Renal cortex interstitium (tissue), 15 donors: ENCODE measurements around the gene ANKRD34B. TPM values are rescaled to one million over a fixed set of nuclear protein-coding genes. Genes with fewer than 3 reads are reported as not detected.
"Not testable (repeated sequence)": the region's sequence is repeated elsewhere in the genome, so short reads cannot be mapped to it uniquely, and the experiment has no call there.

Experiments used
- DNase-seq, 11 donors: peaks; one replicate each; pipeline ENCODE4 v3.0.0-alpha.2; 2013; ENCODE audit warnings: low read depth in 9 of 11, low spot score in 4 of 11; ENCODE audit errors: extremely low read depth in 1 of 11
- long read RNA-seq, 16 experiments: transcript quantifications; one replicate each; lab custom pipeline, GENCODE V29; 2026
- polyA plus RNA-seq, 3 donors: library from polyadenylated mRNA; unstranded; fragments of 120-200 nt; gene quantifications; one replicate each; pipeline ENCODE4 v1.2.1, GENCODE V29; 2013; ENCODE audit not compliant: insufficient read length in 3 of 3

Gene ANKRD34B
- polyA plus RNA-seq: 1 to 10 TPM in 1 of 3 donors, under 1 TPM in 2; 0.26 to 1.2 (median 0.30) TPM
- long read RNA-seq, donor 1: 0 reads
- long read RNA-seq, donor 2: 0 reads
- long read RNA-seq, donor 3: 0 reads
- long read RNA-seq, donor 4: 0 reads
- long read RNA-seq, donor 5: 0 reads
- long read RNA-seq, donor 6: 0 reads
- long read RNA-seq, donor 7: 0 reads
- long read RNA-seq, donor 8: 0 reads
- long read RNA-seq, donor 9: 0 reads
- long read RNA-seq, donor 10: 0 reads
- long read RNA-seq, donor 11: 0 reads
- long read RNA-seq, donor 12: 0 reads
- long read RNA-seq, donor 13: 0 reads
- long read RNA-seq, donor 14: 0 reads
- long read RNA-seq, donor 15: 0 reads
- long read RNA-seq, donor 16: 0 reads

GRCh38 chr5:80569961-80570786 lies at the start of gene ANKRD34B:
ANKRD34B (minus strand) TSS chr5:80570280; CDS start chr5:80560019, 10,261 bp downstream.
- peak in 2 of 11 donors; percentile 19 to 24 for DNase-seq

DNA sequence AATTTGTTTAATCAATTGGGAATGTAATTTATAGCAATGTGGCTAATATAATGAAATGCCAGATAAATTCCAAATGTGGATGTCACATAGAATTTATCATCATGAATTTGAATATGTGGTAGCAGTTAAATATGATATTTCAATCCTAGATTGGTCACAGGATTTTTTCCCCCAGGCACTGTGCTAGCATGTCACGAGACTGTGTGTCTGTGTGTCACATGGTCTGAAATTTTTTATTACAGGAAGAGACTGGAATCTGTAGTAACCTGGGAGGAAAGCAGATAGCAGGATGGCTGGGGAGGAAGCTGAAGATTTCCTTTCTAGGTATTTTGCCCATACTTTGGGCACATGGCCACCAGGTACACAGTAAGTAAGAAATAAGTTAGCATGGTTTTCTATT lies 49.0 kb upstream of the ANKRD34B start:
- DNase-seq: no peak

- DNase-seq: no peak
Measured at GRCh38 chr5:80618438-80618837, 48.4 kb upstream of the ANKRD34B start.

GRCh38 chr5:80615266-80615914 lies 45.3 kb upstream of the ANKRD34B start:
- DNase-seq: no peak

DNA sequence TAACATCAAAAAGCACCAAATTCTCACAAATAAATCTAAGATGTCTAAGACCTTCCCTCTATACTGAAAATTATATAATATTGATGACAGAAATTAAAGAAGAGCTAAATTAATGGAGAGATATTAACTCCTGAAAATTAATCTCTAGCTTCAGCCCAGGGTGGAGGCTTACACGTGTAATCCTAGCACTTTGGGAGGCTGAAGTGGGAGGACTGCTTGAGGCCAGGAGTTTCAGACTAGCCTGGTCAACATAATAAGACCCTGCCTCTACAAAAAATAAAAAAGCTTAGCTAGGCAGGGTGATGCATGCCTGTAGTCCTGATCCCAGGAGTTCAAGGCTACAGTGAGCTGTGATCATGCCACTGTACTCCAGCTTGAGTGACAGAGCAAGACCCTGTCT lies 39.6 kb upstream of the ANKRD34B start:
- no peak for DNase-seq

DNA sequence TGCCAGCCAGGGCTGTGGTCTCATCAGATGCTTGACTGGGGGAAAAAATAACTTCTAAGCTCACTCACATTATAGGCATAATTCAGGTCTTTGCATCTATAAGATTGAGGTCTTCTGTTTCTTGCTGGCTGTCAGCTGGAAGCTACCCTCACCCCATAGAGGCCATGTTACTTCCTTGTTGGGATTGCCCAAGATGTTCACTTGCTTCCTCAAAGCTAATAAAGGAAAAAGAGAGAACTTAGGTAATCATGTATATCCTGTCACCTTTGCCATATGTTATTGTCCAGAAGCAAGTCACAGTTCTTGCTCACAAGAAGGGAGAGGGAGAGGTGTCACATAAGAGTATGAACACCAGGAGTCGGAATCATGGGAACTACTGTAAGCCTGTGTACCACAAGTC lies 38.7 kb upstream of the ANKRD34B start:
- no peak for DNase-seq

DNA sequence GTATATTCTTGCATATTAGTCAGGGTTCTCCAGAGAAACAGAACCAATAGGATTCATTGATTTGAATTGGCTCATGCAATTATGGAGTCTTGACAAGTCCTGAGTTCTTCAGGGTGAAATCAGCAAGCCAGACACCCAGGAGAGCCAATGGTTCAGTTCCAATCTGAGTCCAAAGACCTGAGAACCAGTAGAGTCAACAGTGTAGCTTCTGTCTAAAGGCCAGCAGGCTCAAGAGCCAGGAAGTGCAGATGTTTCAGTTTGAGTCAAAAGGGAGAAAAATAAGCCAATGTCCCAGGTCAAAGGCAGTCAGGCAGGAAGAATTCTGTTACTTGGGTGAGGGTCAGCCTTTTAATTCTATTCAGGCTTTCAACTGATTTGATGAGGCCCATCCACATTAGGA lies 37.8 kb upstream of the ANKRD34B start:
- DNase-seq: no peak

- DNase-seq: no peak
Measured at GRCh38 chr5:80607343-80607742, 37.3 kb upstream of the ANKRD34B start.

DNA sequence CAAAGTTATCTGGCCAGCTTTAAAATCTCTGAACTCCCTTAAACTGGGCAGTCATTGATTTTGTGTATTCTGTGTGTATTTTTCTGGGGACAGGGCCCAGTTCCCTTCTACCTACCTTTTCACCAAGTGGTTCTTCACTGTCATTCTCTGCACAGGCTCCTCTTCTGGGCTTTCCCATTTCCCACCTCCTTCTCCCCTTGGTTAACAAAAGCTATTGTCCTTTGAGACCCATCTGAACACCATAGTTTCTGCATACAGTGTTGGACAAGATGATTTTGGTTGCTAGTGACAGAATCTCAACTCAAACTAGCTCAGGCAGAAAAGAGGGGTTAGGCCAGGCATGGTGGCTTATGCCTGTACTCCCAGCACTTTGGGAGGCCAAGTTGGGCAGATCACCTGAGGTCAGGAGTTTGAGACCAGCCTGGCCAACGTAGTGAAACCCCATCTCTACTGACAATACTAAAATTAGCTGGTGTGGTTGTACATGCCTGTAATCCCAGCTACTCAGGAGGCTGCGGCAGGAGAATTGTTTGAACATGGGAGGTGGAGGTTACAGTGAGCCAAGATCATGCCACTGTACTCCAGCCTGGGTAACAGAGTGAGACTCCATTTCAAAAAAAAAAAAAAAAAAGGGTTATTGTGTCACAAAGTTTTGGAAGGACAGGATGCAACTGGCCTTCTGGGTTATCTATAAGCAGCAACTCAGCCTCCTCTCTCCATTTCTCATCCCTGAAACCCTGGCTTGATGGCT lies 31.0 kb upstream of the ANKRD34B start:
- DNase-seq: no peak

GRCh38 chr5:80597500-80597899 lies 27.4 kb upstream of the ANKRD34B start:
- DNase-seq: no peak

GRCh38 chr5:80594810-80595209 lies 24.7 kb upstream of the ANKRD34B start:
- DNase-seq: no peak

DNA sequence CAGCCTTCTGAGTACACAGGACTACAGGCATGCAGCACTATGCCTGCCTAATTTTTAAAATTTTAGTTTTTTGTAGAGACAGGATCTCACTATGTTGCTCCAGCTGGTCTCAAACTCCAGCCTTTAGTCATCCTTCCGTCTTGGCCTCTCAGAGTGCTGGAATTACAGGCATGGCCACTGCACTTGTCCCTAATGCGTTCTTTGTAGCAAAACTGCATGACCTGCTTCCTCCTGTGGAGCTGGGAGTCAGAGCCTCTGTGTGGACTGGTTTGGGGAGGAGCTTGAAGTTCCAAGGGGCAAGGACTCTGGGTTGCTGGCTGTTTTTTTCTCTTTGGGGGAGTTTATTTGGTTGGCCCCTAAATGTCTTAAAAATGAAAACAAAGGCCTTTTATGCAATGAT lies 22.7 kb upstream of the ANKRD34B start:
- DNase-seq: no peak

- no peak for DNase-seq
Measured at GRCh38 chr5:80592105-80592504, 22.0 kb upstream of the ANKRD34B start.

DNA sequence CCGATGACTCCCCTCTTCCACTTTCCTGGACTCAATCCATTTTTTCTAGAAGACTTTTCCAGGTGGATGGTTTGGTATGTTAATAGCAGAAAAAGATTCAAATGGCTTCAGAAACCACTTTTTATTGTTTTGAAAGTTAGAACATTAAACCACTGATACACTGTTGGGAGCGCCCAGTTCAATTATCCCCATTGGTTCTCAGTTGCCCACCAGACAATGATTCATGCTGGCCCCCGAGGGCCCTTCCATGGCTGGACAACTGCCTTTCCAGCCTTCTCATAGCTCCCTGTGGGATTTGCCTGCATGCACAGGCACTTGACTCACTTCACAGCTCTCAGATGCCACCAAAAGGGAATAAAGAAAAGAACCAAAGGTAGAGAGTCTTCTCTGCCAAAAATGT lies 21.3 kb upstream of the ANKRD34B start:
- no peak for DNase-seq

- no peak for DNase-seq
Measured at GRCh38 chr5:80590766-80591165, 20.7 kb upstream of the ANKRD34B start.

- no peak for DNase-seq
Measured at GRCh38 chr5:80588858-80589540, 18.9 kb upstream of the ANKRD34B start.

- no peak for DNase-seq
Measured at GRCh38 chr5:80584770-80585169, 14.7 kb upstream of the ANKRD34B start.

GRCh38 chr5:80580291-80580690 lies 10.2 kb upstream of the ANKRD34B start:
- DNase-seq: not testable (repeated sequence)

DNA sequence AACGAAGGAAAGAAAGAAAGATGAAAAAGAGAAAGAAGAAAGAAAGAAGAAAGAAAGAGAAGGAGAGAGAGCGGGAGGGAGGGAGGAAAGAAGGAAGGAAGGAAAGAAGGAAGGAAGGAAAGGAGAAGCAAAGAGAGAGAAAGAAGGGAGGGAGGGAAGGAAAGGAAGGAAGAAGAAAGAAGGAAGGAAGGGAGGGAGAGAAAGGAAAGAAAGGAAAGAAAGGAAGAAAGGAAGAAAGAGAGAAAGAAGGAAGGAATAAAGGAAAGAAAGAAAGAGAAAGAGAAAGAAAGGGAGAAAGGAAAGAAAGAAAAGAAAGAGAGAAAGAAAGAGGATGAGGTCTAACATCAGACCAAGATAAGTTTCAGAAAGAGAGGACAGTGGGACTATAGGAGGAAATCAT lies 9.0 kb upstream of the ANKRD34B start:
- DNase-seq: no peak
